ENCODE data around the gene LMBR1. TPM values are rescaled to one million over a fixed set of nuclear protein-coding genes. Genes with fewer than 3 reads are reported as not detected.

The LMBR1 gene
- total RNA-seq, 4 donors from 2014 or later: 38.0 to 81.3 (median 56.4) TPM

DNA sequence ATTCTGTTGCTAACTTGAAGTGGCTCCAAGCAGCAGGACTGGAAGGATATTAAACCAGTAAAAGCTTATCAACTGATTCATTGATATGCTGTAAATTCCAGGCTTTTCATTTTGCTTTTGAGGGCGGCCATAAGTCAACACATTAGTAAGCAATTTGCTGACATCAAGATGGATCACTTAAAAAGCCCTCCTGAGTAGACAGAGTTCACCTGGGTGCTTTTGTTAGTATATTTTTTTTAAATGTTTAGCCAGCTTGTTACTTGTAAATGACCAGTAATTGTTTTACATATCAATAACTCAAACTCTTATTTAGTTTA is 225.9 kb downstream of the LMBR1 start:
- intact Hi-C loops (cut with DNase I): no loop called here
- peaks cover 0 to 20% (median 9%) of the 10 kb centered on the region in 4 donors for H3K36me3 ChIP-seq
- H3K9me3 ChIP-seq: no peaks in the 10 kb centered on the region
- no peak overlapping the region for H3K27ac ChIP-seq (replicated peaks in 1 of 4)
- WGBS: 71% methylated on average over 1 of the region's 1 CpG
- H3K4me3 ChIP-seq: no peak overlapping the region
- DNase-seq (ENCODE audit: extremely low spot score): no peak
- TF ChIP-seq POLR2AphosphoS5 (IDR thresholded peaks at IDR 0.05): no peak
- no peak for TF ChIP-seq EP300 (IDR thresholded peaks at IDR 0.05)
- TF ChIP-seq, protein P1, sequence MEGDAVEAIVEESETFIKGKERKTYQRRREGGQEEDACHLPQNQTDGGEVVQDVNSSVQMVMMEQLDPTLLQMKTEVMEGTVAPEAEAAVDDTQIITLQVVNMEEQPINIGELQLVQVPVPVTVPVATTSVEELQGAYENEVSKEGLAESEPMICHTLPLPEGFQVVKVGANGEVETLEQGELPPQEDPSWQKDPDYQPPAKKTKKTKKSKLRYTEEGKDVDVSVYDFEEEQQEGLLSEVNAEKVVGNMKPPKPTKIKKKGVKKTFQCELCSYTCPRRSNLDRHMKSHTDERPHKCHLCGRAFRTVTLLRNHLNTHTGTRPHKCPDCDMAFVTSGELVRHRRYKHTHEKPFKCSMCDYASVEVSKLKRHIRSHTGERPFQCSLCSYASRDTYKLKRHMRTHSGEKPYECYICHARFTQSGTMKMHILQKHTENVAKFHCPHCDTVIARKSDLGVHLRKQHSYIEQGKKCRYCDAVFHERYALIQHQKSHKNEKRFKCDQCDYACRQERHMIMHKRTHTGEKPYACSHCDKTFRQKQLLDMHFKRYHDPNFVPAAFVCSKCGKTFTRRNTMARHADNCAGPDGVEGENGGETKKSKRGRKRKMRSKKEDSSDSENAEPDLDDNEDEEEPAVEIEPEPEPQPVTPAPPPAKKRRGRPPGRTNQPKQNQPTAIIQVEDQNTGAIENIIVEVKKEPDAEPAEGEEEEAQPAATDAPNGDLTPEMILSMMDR (IDR thresholded peaks at IDR 0.05): no peak
- no peak for TF ChIP-seq POLR2A (IDR thresholded peaks at IDR 0.05; ENCODE audit: low read depth)
- H3K4me1 ChIP-seq: no peaks in the 10 kb centered on the region
- no peaks in the 10 kb centered on the region for H3K27me3 ChIP-seq

DNA sequence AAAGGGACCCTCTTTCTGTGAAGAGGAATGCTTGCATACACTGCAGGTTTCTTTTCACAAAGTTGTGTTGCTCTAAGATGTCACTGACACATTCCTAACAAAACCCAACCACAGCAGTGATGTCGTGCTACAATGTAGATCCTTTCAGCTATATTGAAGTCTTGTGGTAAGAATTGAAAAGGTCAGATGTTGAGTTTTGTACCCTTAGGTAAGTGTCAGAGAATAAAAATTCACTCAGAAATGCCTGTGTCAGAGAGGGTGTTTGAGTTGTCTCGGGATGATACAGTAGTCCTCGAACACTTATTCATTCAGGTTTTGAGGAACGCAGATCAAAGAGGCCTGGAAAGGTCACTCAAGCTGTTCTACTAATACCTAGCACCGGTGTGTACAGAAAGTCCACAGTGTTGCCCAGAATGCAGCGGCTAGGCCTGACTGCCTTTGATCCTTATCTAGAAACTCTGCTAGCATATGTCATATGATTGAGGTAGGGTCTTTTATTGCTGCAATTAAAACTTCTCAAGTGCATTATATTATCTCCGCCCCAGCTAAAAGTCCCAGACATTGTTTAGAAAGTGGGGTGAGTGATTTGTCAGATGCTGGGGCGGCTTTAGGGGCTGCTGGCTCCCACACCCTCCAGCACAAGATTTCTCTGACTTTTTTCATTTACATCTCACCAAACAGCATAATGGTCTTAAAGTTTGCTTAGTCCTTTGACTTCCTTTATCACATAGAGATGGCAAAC is 226.4 kb downstream of the LMBR1 start:
- no peak overlapping the region for H3K4me3 ChIP-seq
- no peak overlapping the region for H3K27ac ChIP-seq (replicated peaks in 1 of 4)
- no peaks in the 10 kb centered on the region for H3K9me3 ChIP-seq
- intact Hi-C loops (cut with DNase I): no loop called here
- no peaks in the 10 kb centered on the region for H3K4me1 ChIP-seq
- H3K36me3 ChIP-seq: peaks cover 0 to 18% (median 9%) of the 10 kb centered on the region in 4 donors
- no peak for TF ChIP-seq POLR2A (IDR thresholded peaks at IDR 0.05; ENCODE audit: low read depth)
- TF ChIP-seq, protein P1 (IDR thresholded peaks at IDR 0.05): no peak
- TF ChIP-seq EP300 (IDR thresholded peaks at IDR 0.05): no peak
- no peak for TF ChIP-seq POLR2AphosphoS5 (IDR thresholded peaks at IDR 0.05)
- no peaks in the 10 kb centered on the region for H3K27me3 ChIP-seq
- 68% methylated on average over 8 of the region's 8 CpGs for WGBS
- DNase-seq (ENCODE audit: extremely low spot score): no peak

DNA sequence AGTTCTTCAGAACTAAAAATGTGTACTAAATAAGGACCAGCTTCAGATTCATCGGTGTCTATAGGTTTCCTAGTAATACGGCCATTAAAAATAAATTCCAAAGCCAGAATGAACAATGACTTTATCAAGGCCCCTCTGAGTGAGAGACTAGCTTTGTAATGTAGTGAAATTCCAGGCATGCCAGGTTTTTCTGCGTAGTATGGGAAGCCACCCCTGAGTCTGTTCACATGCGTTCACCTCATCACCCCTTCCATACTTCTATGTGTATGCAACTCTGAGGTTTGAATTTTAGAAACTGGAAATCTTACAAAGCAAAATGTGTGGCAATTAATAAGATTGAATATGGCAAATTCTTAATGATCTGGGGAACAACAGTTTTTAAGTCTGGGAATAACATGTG is 227.9 kb downstream of the LMBR1 start:
- WGBS: 72% methylated on average over 4 of the region's 4 CpGs
- no peak overlapping the region for H3K4me3 ChIP-seq
- intact Hi-C loops (cut with DNase I): no loop called here
- no peaks in the 10 kb centered on the region for H3K27me3 ChIP-seq
- H3K36me3 ChIP-seq: peaks cover 0 to 13% (median 9%) of the 10 kb centered on the region in 4 donors
- no peaks in the 10 kb centered on the region for H3K9me3 ChIP-seq
- TF ChIP-seq, protein P1 (IDR thresholded peaks at IDR 0.05): no peak
- H3K27ac ChIP-seq (replicated peaks in 1 of 4): no peak overlapping the region
- no peak for DNase-seq (ENCODE audit: extremely low spot score)
- no peaks in the 10 kb centered on the region for H3K4me1 ChIP-seq

DNA sequence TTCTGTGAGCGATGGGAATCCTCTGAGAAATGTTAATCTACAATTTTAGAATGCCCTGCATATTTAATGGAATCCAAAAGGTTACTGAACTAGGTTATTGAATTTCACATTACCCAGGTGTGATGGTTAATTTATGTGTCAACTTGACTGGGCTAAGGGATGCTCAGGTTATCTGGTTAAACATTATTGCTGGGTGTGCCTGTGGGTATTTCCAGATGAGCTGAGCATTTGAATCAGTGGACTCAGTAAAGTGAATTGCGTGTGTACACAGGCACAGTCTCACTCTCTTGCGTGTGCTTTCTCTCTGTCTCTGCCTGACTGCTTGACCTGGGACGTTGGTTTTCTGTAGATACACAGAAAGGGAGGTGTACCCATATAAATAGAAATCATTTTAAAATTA is 230.7 kb downstream of the LMBR1 start:
- 85% methylated on average over 4 of the region's 4 CpGs for WGBS
- intact Hi-C loops (cut with DNase I): no loop called here
- Histone ChIP-seq H3K27ac (replicated peaks in 1 of 4) (no peak overlapping the region), H3K36me3 (no peaks in the 10 kb centered on the region), H3K4me3 (no peak overlapping the region), H3K27me3 (no peaks in the 10 kb centered on the region), H3K9me3 (no peaks in the 10 kb centered on the region), H3K4me1 (no peaks in the 10 kb centered on the region)
- no peak for DNase-seq (ENCODE audit: extremely low spot score)
- TF ChIP-seq EP300 (IDR thresholded peaks at IDR 0.05) (no peak), POLR2AphosphoS5 (IDR thresholded peaks at IDR 0.05) (no peak), POLR2A (IDR thresholded peaks at IDR 0.05; ENCODE audit: low read depth) (no peak)
- TF ChIP-seq, protein P1 (IDR thresholded peaks at IDR 0.05): no peak

DNA sequence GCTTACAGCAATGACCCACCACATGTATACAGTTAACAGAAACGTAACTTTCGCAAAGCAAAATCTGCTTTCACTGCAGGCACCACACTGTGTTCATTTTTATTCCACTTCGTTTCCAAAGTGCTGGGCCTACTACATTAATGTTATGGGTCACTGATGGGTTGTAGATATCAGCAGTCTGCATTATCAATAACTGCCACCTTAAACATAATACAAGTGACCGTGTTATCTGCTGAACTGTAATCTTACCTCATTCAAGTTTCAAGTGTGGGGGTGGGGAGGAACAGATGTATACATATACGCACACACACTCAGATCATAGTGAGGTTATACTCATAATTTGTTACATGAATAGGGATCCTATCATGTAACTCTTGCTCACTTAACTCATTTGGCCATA is 231.3 kb downstream of the LMBR1 start:
- no peak for TF ChIP-seq POLR2A (IDR thresholded peaks at IDR 0.05; ENCODE audit: low read depth)
- TF ChIP-seq POLR2AphosphoS5 (IDR thresholded peaks at IDR 0.05): no peak
- TF ChIP-seq, protein P1 (IDR thresholded peaks at IDR 0.05): no peak
- no peak for TF ChIP-seq EP300 (IDR thresholded peaks at IDR 0.05)
- Histone ChIP-seq H3K9me3 (no peaks in the 10 kb centered on the region), H3K27ac (replicated peaks in 1 of 4) (no peak overlapping the region), H3K4me3 (no peak overlapping the region), H3K36me3 (no peaks in the 10 kb centered on the region), H3K27me3 (peaks cover 0 to 4% (median 0%) of the 10 kb centered on the region in 4 donors), H3K4me1 (no peaks in the 10 kb centered on the region)
- DNase-seq (ENCODE audit: extremely low spot score): no peak
- intact Hi-C loops (cut with DNase I): no loop called here
- 77% methylated on average over 5 of the region's 5 CpGs for WGBS
